ENCODE data around the gene IL34.

The IL34 gene

DNA sequence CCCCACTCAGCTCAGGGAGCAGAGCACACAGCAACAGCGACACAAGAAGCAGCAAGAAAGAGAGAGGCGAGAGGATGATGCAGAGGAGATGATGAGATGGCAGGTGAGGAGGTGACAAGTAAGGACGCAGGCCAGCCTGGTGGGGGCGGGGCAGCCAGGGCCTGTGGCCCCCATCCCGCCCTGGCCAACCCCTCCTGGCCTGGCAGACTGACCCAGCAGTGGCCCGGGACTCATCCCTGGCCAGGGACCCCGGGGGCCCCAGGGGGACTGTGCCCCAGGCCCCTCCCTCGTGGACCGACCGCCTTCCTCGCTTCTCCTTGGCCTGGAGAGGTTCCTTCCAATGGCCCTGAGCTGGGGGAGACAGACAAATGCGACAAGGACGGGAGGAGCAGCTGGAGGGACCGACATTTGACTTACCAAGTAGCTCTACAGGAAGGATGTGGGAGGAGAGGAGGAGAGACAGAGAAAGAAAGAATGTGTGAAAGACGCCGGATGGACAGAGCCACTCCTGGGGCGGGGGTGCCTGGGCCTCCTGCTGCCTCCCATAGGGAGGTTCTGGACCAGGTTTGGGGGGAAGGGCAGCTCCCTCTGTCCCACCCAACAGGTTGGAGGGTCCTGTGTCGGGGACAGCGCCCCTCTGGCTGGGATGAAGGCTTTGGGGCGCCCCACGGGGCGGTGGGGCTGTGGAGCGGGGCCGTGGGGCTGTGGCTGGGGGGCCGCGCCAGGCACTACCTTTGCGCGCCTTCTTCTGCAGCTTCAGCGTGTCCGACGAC is 32.7 kb downstream of the IL34 start:
- DNase-seq, result no peak

DNA sequence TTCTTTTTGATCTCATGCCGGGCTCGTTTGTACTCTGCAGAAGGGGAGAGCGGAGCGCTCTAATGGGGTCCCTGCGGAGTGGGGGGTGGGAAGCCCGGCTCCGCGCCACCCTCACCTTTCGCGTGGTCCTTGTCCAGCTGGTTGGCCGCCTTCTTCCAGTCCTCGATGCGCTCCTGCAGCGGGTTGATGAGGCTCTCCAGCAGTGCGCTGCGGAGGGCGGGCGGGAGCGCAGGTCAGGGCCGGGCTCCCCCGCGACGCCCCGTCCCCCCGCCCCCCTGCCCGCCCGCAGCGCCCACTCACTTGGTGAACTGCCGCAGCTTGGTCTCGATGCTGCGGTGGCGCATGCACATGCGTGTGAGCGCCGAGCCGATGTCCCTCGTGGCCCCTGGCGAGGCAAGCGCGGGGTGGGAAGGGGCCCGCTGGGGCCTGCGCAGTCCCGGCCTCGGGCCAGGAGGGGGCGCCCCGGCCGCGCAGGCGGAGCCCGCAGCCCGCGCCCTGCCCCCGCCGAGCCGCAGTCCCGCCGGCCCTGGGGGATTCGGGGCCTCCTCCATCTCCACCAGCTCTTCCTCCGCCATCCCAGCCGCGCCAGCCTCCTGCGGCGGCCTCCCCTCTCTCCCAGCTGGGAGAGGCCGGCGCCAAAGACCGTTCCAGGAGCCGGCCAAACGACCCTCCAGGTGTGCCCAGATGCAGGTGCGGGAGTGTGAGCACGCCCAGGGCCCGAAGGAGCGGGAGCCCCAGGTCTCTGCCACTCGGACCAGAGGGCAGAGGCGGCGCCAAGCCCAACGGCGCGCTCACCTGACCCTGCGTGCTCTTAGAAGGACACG is 33.5 kb downstream of the IL34 start:
- no peak for DNase-seq

DNA sequence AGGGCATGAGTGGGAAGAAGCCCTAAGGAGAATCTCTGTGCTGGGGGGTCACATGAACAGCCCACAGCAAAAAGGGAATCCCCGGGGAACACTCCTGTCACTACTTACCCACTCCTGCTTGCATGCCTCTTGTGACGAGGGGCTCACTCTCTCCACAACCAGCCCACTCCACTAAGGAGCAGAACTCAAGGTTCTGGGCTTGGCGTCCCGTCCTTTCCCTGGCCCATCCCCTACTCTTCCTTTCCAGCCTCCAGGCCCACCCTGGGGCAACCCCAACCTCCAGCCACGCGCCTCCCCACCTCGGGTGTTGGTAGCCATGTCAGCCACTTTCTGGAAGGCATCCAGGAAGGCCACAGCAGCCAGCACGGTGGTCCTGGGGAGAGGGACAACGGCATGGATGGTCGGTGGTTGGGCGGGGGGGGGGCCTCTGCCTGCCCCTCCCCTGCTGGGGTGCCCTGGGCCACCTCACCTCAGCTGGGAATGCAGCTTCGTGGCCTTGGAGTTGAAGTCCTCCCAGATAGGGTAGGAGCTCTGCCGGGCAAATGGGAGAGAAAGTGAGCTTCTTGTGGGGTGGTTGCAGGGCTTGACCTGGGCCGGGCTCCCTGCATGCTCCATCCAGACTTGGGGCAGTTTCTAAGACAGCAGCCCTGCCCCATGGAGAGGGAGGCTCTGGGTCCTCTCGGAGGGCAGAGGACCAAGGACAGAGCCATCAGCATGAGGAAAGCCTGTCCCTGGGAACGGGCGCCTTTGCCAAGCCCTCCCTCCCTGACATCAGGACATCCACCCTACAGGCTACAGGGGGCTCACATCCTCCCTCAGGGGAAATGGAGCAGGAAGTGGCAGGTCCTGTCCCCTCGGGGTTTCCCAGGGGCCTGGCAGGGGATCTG is 34.4 kb downstream of the IL34 start:
- no peak for DNase-seq

DNA sequence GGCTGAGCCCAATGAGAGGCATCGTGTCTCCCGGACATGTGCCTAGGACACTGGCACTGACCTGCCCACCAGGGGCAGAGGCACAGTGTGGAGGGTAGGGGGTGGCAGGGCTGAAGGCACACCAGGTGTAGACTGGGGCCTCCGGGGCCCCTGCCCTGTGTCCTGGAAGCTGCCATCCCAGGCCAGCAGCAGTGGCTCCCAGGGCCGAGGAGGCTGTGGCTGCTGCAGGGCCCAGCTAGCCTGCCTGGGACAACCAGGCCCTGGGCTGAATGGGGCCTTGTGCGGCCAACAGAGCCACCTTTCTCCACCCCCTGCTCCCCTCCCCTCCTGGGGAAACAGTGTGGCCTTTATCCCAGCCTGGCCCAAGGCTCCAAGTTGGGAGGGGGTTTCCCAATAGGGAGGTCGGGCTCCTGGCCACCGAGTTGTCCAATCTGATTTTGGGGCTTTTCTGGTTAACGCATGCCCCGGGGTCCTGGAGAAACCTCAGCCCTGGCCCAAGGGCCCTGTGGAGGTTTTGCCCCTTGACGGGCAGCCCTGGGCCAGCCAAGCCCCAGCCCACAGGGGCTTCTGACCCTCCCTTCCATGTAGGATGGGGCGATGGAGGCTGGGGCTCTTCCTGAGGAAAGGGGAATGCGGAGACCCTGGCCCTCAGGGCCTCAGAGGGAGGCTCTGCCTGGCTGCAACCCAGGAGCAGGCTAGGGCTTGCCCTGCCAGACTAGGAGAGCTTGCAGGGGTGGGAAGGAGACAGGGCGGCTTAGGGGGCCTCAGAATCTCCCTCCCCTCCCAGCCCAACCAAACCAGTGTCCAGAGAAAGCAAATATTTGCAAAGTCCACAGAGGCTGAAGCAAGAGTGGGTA is 35.3 kb downstream of the IL34 start:
- DNase-seq, result no peak

DNA sequence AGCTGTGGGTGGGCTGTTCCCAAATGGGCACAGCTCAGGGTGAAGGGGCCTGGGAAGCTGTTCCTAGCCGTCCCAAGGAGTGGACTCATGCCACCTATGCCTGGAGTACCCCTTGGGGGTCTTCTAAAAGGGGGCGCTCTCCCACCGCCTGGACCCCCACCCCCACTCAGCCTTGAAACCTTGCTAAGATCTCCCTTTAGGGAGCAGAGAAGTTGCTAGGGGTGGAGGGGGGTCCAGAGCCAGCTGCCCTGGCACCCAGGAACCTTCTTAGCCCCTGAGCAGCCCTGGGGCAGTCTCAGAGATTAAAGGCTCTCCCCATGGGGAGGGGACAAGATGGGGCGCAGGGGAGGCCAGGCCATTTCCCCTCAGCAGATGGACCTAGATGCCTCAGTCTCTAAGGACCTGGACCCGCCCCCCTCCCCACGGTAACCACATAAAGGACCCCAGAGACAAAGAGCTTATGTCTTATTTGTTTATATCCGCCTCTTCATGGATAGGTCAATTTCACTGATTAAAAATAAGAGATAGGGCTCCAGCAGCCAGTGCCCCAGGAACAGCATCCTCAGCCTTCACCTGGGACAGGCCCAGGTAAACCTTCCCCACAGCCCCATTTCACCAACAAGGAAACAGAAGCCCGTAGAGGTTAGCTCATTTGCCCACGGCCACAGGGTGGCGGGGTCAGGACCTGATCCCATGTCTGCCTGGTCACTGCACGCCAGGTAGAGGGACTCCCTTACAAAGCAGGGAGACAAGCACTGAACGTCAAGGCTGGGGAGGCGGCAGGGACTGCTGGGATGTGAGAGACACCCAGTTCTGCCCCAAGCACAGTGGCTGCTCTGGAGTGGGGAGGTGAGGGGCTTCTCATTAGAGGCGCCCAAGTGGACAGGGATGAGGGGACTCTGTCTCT is 36.1 kb downstream of the IL34 start:
- DNase-seq, result no peak

DNA sequence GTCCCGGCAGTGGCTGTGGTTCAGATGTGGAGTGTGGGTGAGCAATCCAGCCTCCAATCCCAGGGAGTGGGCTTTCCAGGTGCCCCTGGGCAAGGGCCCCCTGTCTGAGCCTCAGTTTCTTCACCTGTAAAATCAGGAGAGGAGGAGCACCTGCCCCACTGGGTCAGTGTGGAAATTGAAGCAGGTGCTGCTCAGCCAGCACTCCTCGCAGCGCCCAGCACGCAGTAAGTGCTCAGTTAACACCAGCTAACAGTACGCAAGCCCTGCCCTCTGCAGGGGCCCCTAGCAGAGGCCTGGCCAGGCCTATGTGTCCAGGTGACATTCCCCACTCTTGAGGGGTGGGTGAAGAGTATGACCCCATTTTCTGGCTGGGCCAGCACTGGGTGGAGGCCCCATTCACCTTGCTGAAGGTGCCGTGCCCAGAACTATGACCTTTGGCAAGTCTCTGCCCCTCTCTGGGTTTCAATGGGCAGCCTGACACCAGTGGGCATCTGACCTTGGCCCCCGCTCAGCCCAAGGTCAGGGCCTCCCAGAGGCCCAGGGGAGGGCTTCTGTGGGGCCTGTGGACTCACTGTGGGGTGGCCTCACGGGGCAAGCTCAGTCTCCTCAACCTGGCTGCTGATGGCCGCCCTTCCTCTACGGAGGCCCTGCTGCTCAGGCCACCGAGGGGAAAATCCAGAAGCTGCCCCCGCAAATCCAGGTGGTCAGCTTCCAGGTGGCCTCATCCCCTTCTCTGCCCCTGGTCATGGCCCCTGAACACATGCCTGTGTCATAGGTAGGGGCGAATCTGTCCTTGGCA is 37.0 kb downstream of the IL34 start:
- no peak for DNase-seq

DNA sequence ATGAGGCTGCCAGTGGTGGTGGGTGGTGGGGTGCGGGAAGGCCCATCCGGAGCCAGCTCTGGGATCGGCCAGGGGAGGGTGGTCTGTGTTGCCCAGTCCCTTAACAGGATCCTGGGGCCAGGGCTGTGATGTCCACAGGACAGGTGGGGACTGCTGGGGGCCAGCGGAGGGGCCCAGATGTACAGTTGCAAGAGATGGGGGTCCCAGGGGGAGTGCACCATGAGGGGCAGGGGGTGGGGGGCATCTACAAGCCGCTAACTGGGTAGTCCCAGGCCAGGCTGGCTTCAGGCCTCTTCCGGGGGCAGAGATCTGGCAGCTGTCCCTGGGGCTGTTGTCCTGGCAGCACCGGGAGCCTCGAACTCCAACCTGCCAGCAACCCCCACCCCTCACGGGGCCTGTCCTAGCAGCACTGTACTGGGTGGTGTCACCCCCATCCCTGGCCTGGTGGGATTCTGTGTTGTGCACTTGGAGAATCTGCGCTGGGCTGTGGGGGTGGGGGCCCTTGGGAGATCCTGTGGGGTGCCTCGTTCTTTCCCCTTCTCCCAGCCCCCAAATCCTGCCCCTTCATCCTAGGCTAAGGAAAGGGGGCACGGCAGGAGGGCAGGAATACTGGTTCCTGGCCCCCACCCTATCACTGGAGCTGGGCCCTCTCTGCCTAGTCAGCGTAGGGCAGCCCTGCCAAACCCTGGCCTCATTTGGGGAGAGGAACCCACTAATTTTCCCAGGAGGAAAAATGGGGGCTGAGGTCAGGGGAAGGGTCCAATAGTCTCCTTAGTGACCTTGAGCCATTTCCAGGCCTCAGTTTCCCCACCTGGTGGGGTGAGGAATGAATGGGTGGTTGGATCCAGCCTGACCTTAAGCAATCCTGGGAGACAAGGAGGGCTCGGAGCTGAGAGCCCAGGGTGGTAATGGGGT is 38.0 kb downstream of the IL34 start:
- DNase-seq, result no peak

DNA sequence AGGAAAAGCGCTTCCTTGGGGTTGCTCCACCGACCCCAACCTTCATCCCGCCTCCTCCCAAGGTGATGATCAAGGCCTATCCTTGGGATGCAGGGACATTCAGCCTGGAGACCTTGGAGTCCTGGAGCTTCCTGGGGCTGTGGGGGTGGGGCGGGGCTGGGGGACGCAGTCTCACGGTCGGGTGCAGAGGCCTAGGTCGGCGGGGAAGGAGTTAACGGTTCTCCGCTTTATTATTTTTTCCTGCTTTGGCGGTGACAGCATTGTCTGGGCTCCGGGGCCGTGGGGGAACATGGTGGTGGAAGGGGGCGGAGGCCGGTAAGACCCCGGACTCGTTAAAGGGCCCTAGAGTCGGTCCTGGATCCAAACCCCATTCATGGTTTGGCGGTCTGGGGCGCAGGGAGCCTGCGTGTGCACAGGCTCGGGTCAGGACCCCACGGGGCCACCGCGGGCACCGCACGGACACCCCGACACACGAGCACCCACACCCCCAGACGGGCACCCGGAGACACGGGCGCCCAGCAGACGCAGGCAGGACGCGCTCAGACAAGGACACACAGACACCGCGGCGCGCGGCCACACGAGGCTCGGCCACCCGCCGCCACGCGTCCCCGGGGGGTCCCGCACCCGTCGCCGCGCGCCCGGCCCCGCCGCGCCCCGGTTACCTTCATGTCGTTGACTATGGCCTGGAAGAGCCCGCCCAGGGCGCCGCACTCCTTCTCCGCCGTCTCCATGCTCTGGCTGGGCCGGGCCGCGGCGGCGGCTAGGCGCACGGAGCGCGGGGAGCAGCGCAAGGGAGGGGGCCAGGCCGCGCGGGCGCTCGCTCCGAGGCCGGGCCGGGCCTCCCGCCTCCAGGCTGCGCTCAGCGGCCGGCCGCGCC is 38.9 kb downstream of the IL34 start:
- no peak for DNase-seq

DNA sequence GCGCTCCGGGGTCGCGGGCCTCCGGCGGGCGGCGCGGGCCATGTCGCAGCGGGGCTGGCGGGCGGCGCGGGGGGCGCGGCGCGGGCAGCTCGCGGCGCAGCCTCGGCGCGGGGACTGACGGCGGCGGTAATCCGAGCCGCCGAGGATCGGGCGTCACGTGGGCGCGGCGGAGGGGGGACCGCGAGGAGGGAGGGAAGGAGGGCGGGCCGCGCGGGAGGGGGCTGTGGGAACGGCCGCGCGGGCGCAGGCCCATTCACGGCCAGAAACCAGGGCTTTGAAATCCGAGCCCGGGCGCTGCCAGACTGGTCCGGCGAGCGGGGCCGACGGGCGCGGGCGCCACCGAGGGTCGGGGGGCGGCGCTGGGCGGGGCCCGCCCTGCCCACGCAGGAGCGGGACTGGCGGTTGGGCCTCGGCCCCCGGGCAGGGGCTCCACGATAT is 39.6 kb downstream of the IL34 start, which contains the start of gene MTSS2:
MTSS2 (minus strand) TSS at position 116 of the 438 bp plus-strand sequence. CDS start 262 bp downstream, outside the sequence.
- peak; percentile 7 for DNase-seq

DNA sequence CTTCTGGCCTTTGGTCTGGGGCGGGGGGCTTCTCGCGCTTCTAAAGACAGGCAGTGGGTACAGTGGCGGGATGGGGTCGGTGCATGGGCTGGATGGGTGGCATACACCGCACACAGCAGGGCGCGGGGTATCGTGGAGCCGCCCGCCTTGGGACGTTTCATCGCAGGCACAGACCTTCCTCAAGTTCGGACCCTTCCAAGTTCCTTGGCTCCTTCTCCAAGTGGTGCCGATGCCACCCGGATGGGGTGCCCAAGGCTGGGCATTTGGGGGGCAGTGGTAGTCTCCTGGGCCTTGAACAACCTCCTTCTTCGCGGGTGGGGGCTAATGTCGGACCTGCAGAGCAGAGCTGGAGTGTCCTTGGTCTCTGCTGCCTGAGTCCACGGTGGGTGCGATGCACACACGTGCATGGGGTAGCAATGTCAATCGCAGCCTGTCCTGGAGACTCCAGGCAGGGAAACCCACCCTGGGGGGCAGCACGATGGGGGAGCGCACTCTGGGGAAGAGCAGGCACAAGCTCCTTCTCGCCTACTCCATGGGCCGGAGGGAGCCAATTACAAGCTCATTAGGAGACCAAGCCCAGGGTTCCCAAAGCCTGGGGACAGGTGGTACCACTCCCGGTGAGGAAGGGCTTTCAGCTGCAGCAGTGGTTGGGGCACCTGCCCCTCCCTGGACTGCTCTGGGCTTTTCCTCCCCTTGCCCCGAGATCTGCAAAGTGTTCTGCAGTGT is 40.2 kb downstream of the IL34 start:
- DNase-seq, result no peak

DNA sequence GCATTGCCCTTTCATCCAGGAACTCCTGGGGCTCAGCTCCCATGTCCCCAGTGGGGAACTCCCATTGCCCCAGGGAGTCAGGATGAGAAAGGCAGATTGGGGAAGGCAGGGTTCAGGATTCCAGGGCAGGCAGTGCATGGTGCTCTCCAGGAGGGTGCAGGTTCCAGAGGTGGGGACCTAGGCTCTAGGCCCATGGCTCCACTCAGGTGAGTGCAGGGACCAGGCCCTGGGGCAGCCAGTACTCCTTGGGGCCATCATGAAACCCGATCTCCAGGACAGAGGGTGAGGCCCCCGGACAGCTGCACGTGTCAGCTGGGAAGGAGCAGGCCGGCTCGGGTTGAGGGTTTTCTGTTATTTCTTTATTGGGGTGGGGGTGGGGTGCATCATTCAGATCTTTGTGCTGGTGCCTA is 40.7 kb downstream of the IL34 start:
- DNase-seq, result no peak

DNA sequence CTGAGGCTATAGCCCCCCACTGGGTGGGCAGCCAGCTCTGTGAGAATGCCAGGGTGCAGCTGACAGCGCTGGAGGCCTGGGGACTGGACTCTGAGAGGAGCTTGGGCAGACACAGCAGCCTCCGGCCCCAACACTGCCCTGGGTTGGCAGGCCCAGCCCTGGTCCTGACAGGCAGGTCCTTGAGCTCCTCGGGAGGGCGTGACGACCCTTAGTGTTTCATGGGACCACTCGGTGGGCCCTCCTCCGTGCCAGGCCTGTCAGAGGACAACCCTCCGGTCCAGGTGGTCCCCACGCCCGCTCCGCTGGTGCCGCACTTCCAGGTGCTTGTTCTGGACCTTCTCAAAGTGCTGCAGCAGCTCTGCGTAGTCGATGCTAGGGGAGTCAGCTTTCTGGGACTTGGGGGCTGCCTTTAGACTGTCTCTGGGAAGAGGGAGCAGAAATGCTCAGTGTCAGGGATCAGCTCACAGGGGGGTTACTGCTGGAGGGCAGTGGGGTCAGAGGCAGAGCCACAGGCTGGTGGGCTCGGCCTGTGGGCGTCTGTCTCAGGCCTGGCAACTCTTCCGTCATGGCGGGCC is 41.4 kb downstream of the IL34 start:
- no peak for DNase-seq

DNA sequence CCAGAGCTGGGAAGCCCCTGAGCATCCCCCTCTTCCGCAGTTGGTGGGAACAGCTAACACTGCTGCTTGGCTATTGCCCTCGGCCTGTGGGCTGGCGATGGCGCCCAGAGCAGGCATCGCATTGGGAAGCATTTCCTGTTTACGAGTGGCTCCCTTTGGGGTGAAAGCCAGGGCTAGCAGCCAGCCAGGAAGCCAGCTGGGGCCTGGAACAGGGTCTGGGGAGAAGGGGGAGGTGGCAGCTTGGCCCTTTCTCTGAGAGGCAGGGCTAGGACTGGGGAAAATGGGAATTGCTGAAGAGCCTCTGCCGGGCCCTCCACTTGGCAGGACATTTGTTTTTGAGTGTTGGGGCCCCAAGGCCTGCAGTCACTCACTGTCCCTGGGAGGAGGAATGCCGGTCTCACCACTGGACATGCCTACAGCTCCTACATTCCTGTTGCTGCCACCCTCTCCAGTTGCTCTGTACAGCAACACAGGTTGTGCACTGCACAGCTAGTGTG is 41.9 kb downstream of the IL34 start:
- DNase-seq, result no peak

DNA sequence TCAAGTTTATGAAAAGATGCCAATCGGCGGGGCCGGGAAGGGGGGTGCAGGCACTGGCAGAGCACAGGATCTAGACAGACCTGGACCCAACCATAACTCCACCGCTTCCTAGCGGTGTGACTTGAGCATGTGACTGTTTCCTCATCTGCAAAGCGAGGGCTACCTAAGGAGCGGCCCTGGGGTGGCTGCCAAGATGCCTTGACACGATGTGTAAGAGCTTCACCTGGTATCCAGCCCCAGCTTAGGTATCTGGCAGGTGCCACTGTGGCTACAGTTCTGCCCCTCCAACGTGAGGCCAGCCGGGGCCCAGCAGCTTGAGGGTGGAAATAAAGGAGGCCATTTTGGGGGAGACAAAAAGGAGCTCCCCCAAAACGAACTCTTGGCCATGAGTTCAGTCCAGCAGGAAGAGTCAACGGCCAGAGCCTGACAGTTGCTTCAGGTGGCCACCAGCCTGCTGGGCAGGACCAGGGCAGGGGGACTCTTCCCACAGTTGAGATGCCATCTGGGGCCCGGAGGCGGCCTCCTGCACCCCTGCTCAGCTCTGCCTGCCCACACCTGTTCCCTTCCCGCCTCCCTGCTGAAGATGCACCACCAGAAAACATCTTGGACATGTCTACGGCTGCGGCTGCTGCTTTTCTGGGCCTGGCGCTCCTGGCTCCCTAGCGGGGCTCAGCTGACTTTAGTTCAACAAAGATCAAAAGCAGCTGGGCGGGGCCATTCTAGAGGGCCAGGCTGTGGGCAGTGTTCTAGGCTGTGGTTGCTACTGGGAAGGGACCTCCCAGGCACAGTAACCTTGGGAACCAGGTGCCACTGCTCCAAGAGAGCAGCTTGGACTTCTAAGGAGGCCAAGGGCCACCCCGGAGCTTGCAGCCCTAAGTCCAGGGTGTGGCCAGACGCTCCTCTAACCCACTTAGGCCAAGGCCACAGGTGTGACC is 42.9 kb downstream of the IL34 start:
- no peak for DNase-seq

All from CD4-positive, alpha-beta T cell treated with Interleukin-12 subunit alpha and Interleukin-12 subunit beta, for 1 hour (primary cell).